MCF 10A (cell line): Measurements from ENCODE around the gene ZNF358. TPM values are rescaled to one million over a fixed set of nuclear protein-coding genes. Genes with fewer than 3 reads are reported as not detected.

Source experiments
- Bru-seq: library from RNA; stranded (reverse); fragments of 400-500 nt; gene quantifications from one replicate; lab custom pipeline; 2021; lab: Mats Ljungman, UMichigan
- BruChase-seq, 2 experiments: library from RNA; stranded (reverse); fragments of 400-500 nt; gene quantifications; one replicate each; lab custom pipeline; 2021; lab: Mats Ljungman, UMichigan
- BruUV-seq: library from RNA; stranded (reverse); fragments of 400-500 nt; replicated peaks from 2 replicates; lab custom pipeline; 2021; lab: Mats Ljungman, UMichigan
- CTCF ChIA-PET: fragments of 300-600 bp; sonication (Branson Sonifier 250); formaldehyde crosslinking; extraction: SDS; loops from one replicate; lab custom pipeline; 2021; ENCODE audit warnings: antibody characterized with exemption, inconsistent platforms; lab: Yijun Ruan, JAX
- POLR2A ChIA-PET: fragments of 300-600, 350-650 bp; sonication (Branson Sonifier 250); formaldehyde crosslinking; extraction: SDS; loops from one replicate; lab custom pipeline; 2020; ENCODE audit warnings: antibody characterized with exemption, inconsistent platforms; lab: Yijun Ruan, JAX
- DNase-seq: peaks from one replicate; pipeline ENCODE4 v3.0.0-alpha.2; 2018; ENCODE audit not compliant: unreplicated experiment
- H3K27ac Mint-ChIP-seq: one replicate; pipeline ENCODE4 v1.8.0; 2022; ENCODE audit warnings: mild to moderate bottlenecking, low read depth, mixed read lengths; ENCODE audit not compliant: unreplicated experiment
- H3K27me3 Mint-ChIP-seq: one replicate; pipeline ENCODE4 v1.8.0; 2022; ENCODE audit warnings: mixed read lengths; ENCODE audit not compliant: insufficient read depth, unreplicated experiment
- H3K36me3 Mint-ChIP-seq: one replicate; pipeline ENCODE4 v1.8.0; 2022; ENCODE audit warnings: mild to moderate bottlenecking, moderate library complexity, mixed read lengths; ENCODE audit not compliant: insufficient read depth, unreplicated experiment
- H3K4me1 Mint-ChIP-seq: one replicate; pipeline ENCODE4 v1.8.0; 2022; ENCODE audit warnings: mixed read lengths; ENCODE audit not compliant: insufficient read depth, unreplicated experiment
- H3K4me3 Mint-ChIP-seq: one replicate; pipeline ENCODE4 v1.8.0; 2022; ENCODE audit warnings: mild to moderate bottlenecking, moderate library complexity, mixed read lengths; ENCODE audit not compliant: unreplicated experiment
- H3K9me3 Mint-ChIP-seq: one replicate; pipeline ENCODE4 v1.8.0; 2022; ENCODE audit warnings: mixed read lengths; ENCODE audit not compliant: unreplicated experiment
- CTCF ChIP-seq: fragments of 200-600 bp; IDR thresholded peaks from one replicate; pipeline ENCODE4 v1.8.0; 2022; ENCODE audit warnings: antibody characterized with exemption, mild to moderate bottlenecking; ENCODE audit not compliant: unreplicated experiment
- intact Hi-C: fragments of 100-400 bp; cut with micrococcal nuclease; formaldehyde crosslinking; loops from 2 replicates; pipeline ENCODE4 v1.14.1; 2022
- long read RNA-seq: library from polyadenylated mRNA; stranded (forward); transcript quantifications from one replicate; pipeline ENCODE4 v2.0.0, GENCODE V29; 2022
- total RNA-seq: library from RNA; stranded (reverse); gene quantifications from 2 replicates; pipeline ENCODE4 v1.2.3, GENCODE V29; 2022

ZNF358 gene
- total RNA-seq (16.9 and 17.7 TPM in 2 replicates), Bru-seq, nascent RNA (percentile 41 among the genes with signal in this experiment), BruChase-seq, experiment 1, labeled RNA remaining after a 6-hour chase (percentile 72 among the genes with signal in this experiment), BruChase-seq, experiment 2, labeled RNA remaining after a 2-hour chase (percentile 50 among the genes with signal in this experiment)
- long read RNA-seq, transcript ZNF358-202 (2 exons, 1,954 nt), result major isoform, 23 of 32 reads
- long read RNA-seq, partial matches to known transcripts, result 8 of 32 reads
- long read RNA-seq, other reads (novel, unspliced or antisense), result 1 of 32 reads

GRCh38 chr19:7515645-7516151, at the start of gene ZNF358:
ZNF358 (plus strand) TSS chr19:7516103; CDS start chr19:7519243, 3,140 bp downstream.
- DNase-seq, result peak; percentile 44
- Mint-ChIP-seq H3K9me3 (no peaks in the 10 kb centered on the region), H3K27me3 (no peaks in the 10 kb centered on the region), H3K4me3 (peak within 1 kb of the TSS; percentile 74), H3K4me1 (peaks cover 7% of the 10 kb centered on the region), H3K36me3 (no peaks in the 10 kb centered on the region), H3K27ac (peak within 1 kb of the TSS; percentile 85)
- POLR2A ChIA-PET, result interaction anchor here (0.7 to 1.5 kb wide), 3 partner anchors 18 to 114 kb away, joined by 4 read pairs; partner anchors contain the start of genes PET100, PNPLA6 and XAB2
- BruUV-seq, result no TSS peak
- intact Hi-C loops, result no loop called here
- no peak for TF ChIP-seq CTCF
- CTCF ChIA-PET, result interaction anchor here (1.6 kb wide), 1 partner anchor 161 kb away, joined by 5 read pairs; no protein-coding TSS in a partner anchor

DNA sequence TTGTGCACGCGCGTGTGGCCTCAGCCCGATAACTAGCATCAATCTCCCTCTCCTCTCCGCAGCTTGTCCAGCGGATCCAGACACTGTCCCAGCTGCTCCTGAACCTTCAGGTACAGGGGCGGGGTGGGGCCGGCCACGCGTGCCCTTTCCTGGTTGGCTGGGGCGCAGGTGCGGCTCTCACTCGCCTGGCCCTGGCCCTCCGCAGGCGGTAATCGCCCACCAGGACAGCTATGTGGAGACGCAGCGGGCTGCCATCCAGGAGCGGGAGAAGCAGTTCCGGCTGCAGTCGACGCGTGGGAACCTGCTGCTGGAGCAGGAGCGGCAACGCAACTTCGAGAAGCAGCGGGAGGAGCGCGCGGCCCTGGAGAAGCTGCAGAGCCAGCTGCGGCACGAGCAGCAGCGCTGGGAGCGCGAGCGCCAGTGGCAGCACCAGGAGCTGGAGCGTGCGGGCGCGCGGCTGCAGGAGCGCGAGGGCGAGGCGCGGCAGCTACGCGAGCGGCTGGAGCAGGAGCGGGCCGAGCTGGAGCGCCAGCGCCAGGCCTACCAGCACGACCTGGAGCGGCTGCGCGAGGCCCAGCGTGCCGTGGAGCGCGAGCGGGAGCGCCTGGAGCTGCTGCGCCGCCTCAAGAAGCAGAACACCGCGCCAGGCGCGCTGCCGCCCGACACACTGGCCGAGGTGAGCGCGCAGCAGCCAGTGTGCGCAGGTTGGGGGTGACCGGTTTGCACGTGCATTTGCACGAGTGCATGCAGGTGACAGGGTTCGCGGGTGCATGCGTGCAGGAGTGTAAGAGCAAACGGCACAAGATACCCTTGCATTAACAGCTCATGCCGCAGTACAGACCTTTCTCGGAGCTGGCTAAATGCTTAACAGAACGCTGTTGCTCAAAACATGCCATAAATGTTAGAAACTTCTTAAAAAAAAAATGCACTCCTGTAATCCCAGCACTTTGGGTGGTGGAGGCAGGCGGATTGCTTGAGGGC, 48.6 kb upstream of the ZNF358 start:
- Mint-ChIP-seq H3K9me3 (no peaks in the 10 kb centered on the region), H3K4me1 (no peaks in the 10 kb centered on the region), H3K27ac (no peak overlapping the region), H3K36me3 (peaks cover 56% of the 10 kb centered on the region), H3K4me3 (no peak overlapping the region), H3K27me3 (no peaks in the 10 kb centered on the region)
- no peak for TF ChIP-seq CTCF
- CTCF ChIA-PET, result interaction anchor here (0.7 kb wide), 1 partner anchor 13 kb away, joined by 3 read pairs; no protein-coding TSS in a partner anchor
- POLR2A ChIA-PET, result interaction anchor here (0.6 kb wide), 1 partner anchor 296 kb away, joined by 3 read pairs; no protein-coding TSS in a partner anchor
- no peak for DNase-seq
- intact Hi-C loops, result no loop called here
- no TSS peak for BruUV-seq

GRCh38 chr19:7468840-7469239, 47.1 kb upstream of the ZNF358 start:
- DNase-seq, result no peak
- ChIA-PET CTCF (interaction anchor here (0.6 to 1.1 kb wide), 3 partner anchors 17 to 114 kb away, joined by 3 to 4 read pairs (median 4); no protein-coding TSS in a partner anchor), POLR2A (interaction anchor here (0.6 kb wide), 1 partner anchor 205 kb away, joined by 3 read pairs; no protein-coding TSS in a partner anchor)
- intact Hi-C loops, result no loop called here
- peaks cover 54% of the 10 kb centered on the region for H3K36me3 Mint-ChIP-seq
- no peak overlapping the region for H3K4me3 Mint-ChIP-seq
- BruUV-seq, result no TSS peak
- H3K9me3 Mint-ChIP-seq, result no peaks in the 10 kb centered on the region
- no peaks in the 10 kb centered on the region for H3K4me1 Mint-ChIP-seq
- H3K27ac Mint-ChIP-seq, result no peak overlapping the region
- no peaks in the 10 kb centered on the region for H3K27me3 Mint-ChIP-seq
- TF ChIP-seq CTCF, result no peak
